H1 (cell line): ENCODE results near the gene AKR1C1. TPM values are rescaled to one million over a fixed set of nuclear protein-coding genes. Genes with fewer than 3 reads are reported as not detected.
"Not testable (repeated sequence)": the region's sequence is repeated elsewhere in the genome, so short reads cannot be mapped to it uniquely, and the experiment has no call there.

Source experiments
- CTCF ChIA-PET: fragments of 300-600 bp; sonication (Branson Sonifier 250); formaldehyde crosslinking; loops from one replicate; lab custom pipeline; 2021; ENCODE audit not compliant: partially characterized antibody; lab: Charles Lee
- POLR2A ChIA-PET: fragments of 300-600 bp; sonication (Branson Sonifier 250); formaldehyde crosslinking; loops from one replicate; lab custom pipeline; 2021; ENCODE audit warnings: inconsistent platforms; ENCODE audit not compliant: partially characterized antibody; lab: Charles Lee
- DNase-seq, 2 experiments: peaks; one replicate each; pipeline versions ENCODE4 v3.0.0 to v3.0.0-alpha.2; 2010 to 2022; ENCODE audit warnings: low spot score in 2 of 2, low read depth in 1 of 2, mixed read lengths in 1 of 2
- FAIRE-seq: peaks from 2 replicates; lab custom pipeline; 2011; peaks lifted over from hg19 to GRCh38; lab: Jason Lieb, UNC
- H2AFZ ChIP-seq: 2 replicates; pipeline ENCODE4 v1.8.1; 2012; ENCODE audit warnings: low read length, inconsistent platforms
- H2AK5ac ChIP-seq: 2 replicates; pipeline ENCODE4 v1.6.1; 2013; ENCODE audit warnings: low read depth, low read length
- H2BK120ac ChIP-seq: replicated peaks from 2 replicates; pipeline ENCODE3; 2013; ENCODE audit warnings: low read depth, low read length, inconsistent platforms
- H2BK12ac ChIP-seq: 2 replicates; pipeline ENCODE4 v1.6.1; 2013; ENCODE audit warnings: low read depth, low read length
- H2BK15ac ChIP-seq: 2 replicates; pipeline ENCODE4 v1.6.1; 2013; ENCODE audit warnings: low read length
- H2BK20ac ChIP-seq: 2 replicates; pipeline ENCODE4 v1.6.1; 2013; ENCODE audit warnings: low read length
- H2BK5ac ChIP-seq: 2 replicates; pipeline ENCODE4 v1.6.1; 2013; ENCODE audit warnings: low read depth, low read length
- H3K14ac ChIP-seq: 2 replicates; pipeline ENCODE4 v1.6.1; 2013; ENCODE audit warnings: inconsistent platforms; ENCODE audit not compliant: insufficient read length
- H3K18ac ChIP-seq: 2 replicates; pipeline ENCODE4 v1.6.1; 2013; ENCODE audit warnings: low read length; ENCODE audit errors: extremely low read depth
- H3K23ac ChIP-seq: 2 replicates; pipeline ENCODE4 v1.6.1; 2013; ENCODE audit warnings: inconsistent platforms; ENCODE audit not compliant: insufficient read length
- H3K23me2 ChIP-seq: 2 replicates; pipeline ENCODE4 v1.6.1; 2013; ENCODE audit warnings: low read depth, low read length
- H3K27ac ChIP-seq: 2 replicates; pipeline ENCODE4 v1.6.1; 2011; ENCODE audit warnings: low read depth, low read length, inconsistent platforms
- H3K27me3 ChIP-seq, 4 experiments: replicated peaks in 1 of 4; 1 replicate in 1 of 4; 2 replicates in 3 of 4; pipeline versions ENCODE4 v1.6.1 to v1.8.1; 2011 to 2013; ENCODE audit warnings: low read length in 3 of 4, mild to moderate bottlenecking in 3 of 4, inconsistent platforms in 2 of 4, mixed read lengths in 2 of 4, moderate library complexity in 1 of 4; ENCODE audit not compliant: control insufficient read depth in 3 of 4, insufficient read depth in 3 of 4; ENCODE audit errors: extremely low read depth in 1 of 4
- H3K36me3 ChIP-seq, 4 experiments: 2 replicates each; pipeline versions ENCODE4 v1.6.1 to v1.8.1; 2011 to 2013; ENCODE audit warnings: mild to moderate bottlenecking in 4 of 4, low read length in 3 of 4, moderate library complexity in 2 of 4, control low read depth in 1 of 4, inconsistent platforms in 1 of 4; ENCODE audit not compliant: insufficient read depth in 4 of 4, control insufficient read depth in 2 of 4
- H3K4ac ChIP-seq: replicated peaks from 2 replicates; pipeline ENCODE3; 2013; ENCODE audit warnings: low read length, low read depth, mixed read lengths, inconsistent platforms; ENCODE audit not compliant: insufficient read length
- H3K4me1 ChIP-seq, 4 experiments: replicated peaks in 1 of 4; 1 replicate in 1 of 4; 2 replicates in 3 of 4; pipeline versions ENCODE4 v1.6.1 to v1.8.1; 2011 to 2013; ENCODE audit warnings: low read length in 3 of 4, inconsistent platforms in 2 of 4, mixed read lengths in 1 of 4; ENCODE audit not compliant: insufficient read depth in 4 of 4, control insufficient read depth in 3 of 4
- H3K4me2 ChIP-seq, 2 experiments: 2 replicates each; pipeline versions ENCODE4 v1.6.1 to v1.8.1; 2011 to 2013; ENCODE audit warnings: low read depth in 2 of 2, low read length in 2 of 2, control low read depth in 1 of 2, inconsistent platforms in 1 of 2, mild to moderate bottlenecking in 1 of 2; ENCODE audit not compliant: insufficient read depth in 1 of 2
- H3K4me3 ChIP-seq, 4 experiments: fragments of 200-600, 300-600 bp in 1 of 4; sonication (generic), shearing (Covaris generic), sonication (Bioruptor Twin) in 1 of 4; 2 replicates each; pipeline versions ENCODE4 v1.5.1 to v1.8.1; 2011 to 2016; ENCODE audit warnings: low read length in 4 of 4, low read depth in 3 of 4, control low read depth in 2 of 4, inconsistent platforms in 2 of 4, mild to moderate bottlenecking in 2 of 4, mixed read lengths in 1 of 4, moderate library complexity in 1 of 4; ENCODE audit not compliant: insufficient read depth in 2 of 4; ENCODE audit errors: extremely low read depth in 1 of 4
- H3K56ac ChIP-seq: replicated peaks from 2 replicates; pipeline ENCODE3; 2013; ENCODE audit warnings: low read depth, mild to moderate bottlenecking, mixed read lengths, low read length, inconsistent platforms; ENCODE audit not compliant: insufficient read length
- H3K79me1 ChIP-seq: 2 replicates; pipeline ENCODE4 v1.6.1; 2013; ENCODE audit warnings: low read depth, low read length, control low read depth
- H3K79me2 ChIP-seq, 2 experiments: 2 replicates each; pipeline versions ENCODE4 v1.6.1 to v1.8.1; 2012 to 2013; ENCODE audit warnings: low read length in 2 of 2, mild to moderate bottlenecking in 2 of 2, inconsistent platforms in 1 of 2; ENCODE audit not compliant: insufficient read depth in 2 of 2, control insufficient read depth in 1 of 2
- H3K9ac ChIP-seq, 4 experiments: replicated peaks in 1 of 4; 1 replicate in 1 of 4; 2 replicates in 3 of 4; pipeline versions ENCODE4 v1.6.1 to v1.8.1; 2011 to 2013; ENCODE audit warnings: low read depth in 3 of 4, low read length in 3 of 4, control low read depth in 2 of 4, mild to moderate bottlenecking in 2 of 4, moderate library complexity in 2 of 4, inconsistent platforms in 1 of 4; ENCODE audit errors: extremely low read depth in 1 of 4
- H3K9me3 ChIP-seq, 2 experiments: 2 replicates each; pipeline versions ENCODE4 v1.6.1 to v1.8.1; 2012 to 2013; ENCODE audit warnings: mild to moderate bottlenecking in 2 of 2, moderate library complexity in 2 of 2, control low read depth in 1 of 2, inconsistent platforms in 1 of 2, low read depth in 1 of 2, low read length in 1 of 2, mixed read lengths in 1 of 2; ENCODE audit not compliant: insufficient read depth in 2 of 2
- H4K20me1 ChIP-seq, 2 experiments: replicated peaks in 1 of 2; 2 replicates each; pipeline versions ENCODE3 to v1.8.1; 2011 to 2013; ENCODE audit warnings: inconsistent platforms in 2 of 2, low read length in 2 of 2, mild to moderate bottlenecking in 1 of 2; ENCODE audit not compliant: insufficient read depth in 2 of 2, control insufficient read depth in 1 of 2
- H4K5ac ChIP-seq: 2 replicates; pipeline ENCODE4 v1.6.1; 2013; ENCODE audit warnings: low read length, low read depth, mixed read lengths, inconsistent platforms; ENCODE audit not compliant: insufficient read length
- H4K8ac ChIP-seq: 2 replicates; pipeline ENCODE4 v1.8.0; 2013; ENCODE audit warnings: mild to moderate bottlenecking, moderate library complexity, low read length, inconsistent platforms; ENCODE audit not compliant: insufficient read depth; ENCODE audit errors: extremely low read depth
- H4K91ac ChIP-seq: replicated peaks from 2 replicates; pipeline ENCODE3; 2013; ENCODE audit warnings: low read length, mixed read lengths, inconsistent platforms; ENCODE audit not compliant: insufficient read length
- WGBS, 2 experiments: shearing (Covaris generic) in 1 of 2; methylation state at CpG; one replicate each; pipeline versions ENCODE4 v1.1.6 to v1.1.7; 2013 to 2015; ENCODE audit warnings: low lambda C conversion rate in 2 of 2, mixed read lengths in 2 of 2, inconsistent platforms in 1 of 2, low coverage in 1 of 2, missing lambda C conversion rate in 1 of 2; ENCODE audit not compliant: insufficient replicate concordance in 2 of 2, insufficient coverage in 1 of 2, insufficient read length in 1 of 2; ENCODE audit errors: extremely low coverage in 1 of 2, missing lambda C conversion rate in 1 of 2; 5-methylcytosine and 5-hydroxymethylcytosine counted together
- polyA plus RNA-seq, 7 experiments: library from polyadenylated mRNA; depleted of rRNA in 3 of 7; stranded (reverse) in 5 of 7; unstranded in 2 of 7; fragments of >200 nt in 5 of 7; fragments of 200-250 nt in 2 of 7; gene quantifications; 1 replicate in 5 of 7; 2 replicates in 1 of 7; 4 replicates in 1 of 7; pipeline versions ENCODE4 v1.2.1 to v1.2.3, GENCODE V29; 2011 to 2013; ENCODE audit warnings: missing spikeins in 2 of 7, mixed read lengths in 2 of 7
- total RNA-seq: library from RNA; stranded (reverse); fragmentation: NEBNext Ultra II Directional; extraction: Animal tissue kit (Norgen Biotek cat#: 25700); gene quantifications from 2 replicates; pipeline ENCODE4 v1.2.1, GENCODE V29; 2021

AKR1C1 gene
- total and polyA plus RNA-seq, 2 of the 8 experiments (the other 6 are each of a cell fraction or from before 2014, with no cell fraction given), result 1.4 to 2.1 TPM

DNA sequence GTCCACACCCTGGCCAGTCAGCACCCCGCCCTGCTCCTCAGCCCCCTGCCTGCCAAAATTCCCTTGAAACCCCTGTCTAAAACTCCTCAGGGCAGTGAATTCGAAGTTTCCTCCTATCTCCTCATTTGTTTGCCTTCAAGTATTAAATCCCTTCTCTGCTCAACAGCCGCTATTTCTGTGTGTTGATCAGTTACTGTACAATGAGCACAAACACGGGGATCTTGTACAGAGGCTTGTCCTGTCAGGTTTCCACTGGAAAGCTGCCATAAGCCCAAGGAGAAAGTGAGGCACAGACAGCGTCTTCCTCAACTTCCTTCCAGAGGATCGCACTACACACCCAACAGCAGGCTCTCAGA lies 23.2 kb upstream of the AKR1C1 start:
- H3K9me3 ChIP-seq, H2BK12ac ChIP-seq, H2BK15ac ChIP-seq, H2BK120ac ChIP-seq, H3K4ac ChIP-seq, H3K14ac ChIP-seq, POLR2A ChIA-PET, H3K9ac ChIP-seq, DNase-seq, H3K36me3 ChIP-seq, H3K27ac ChIP-seq, H3K79me2 ChIP-seq, H3K56ac ChIP-seq, H3K4me1 ChIP-seq, H3K23me2 ChIP-seq, H4K20me1 ChIP-seq, H4K91ac ChIP-seq, H3K4me3 ChIP-seq, H2AFZ ChIP-seq, H3K79me1 ChIP-seq, FAIRE-seq, H2BK20ac ChIP-seq, H3K27me3 ChIP-seq, H2BK5ac ChIP-seq, H3K4me2 ChIP-seq, H4K8ac ChIP-seq, H2AK5ac ChIP-seq, H3K18ac ChIP-seq, H4K5ac ChIP-seq, H3K23ac ChIP-seq: not testable (repeated sequence)
- WGBS, 2 experiments, result 71% methylated on average over 6 of the region's 6 CpGs; no CpG with 5 or more reads in 1 of the 2 experiments
- CTCF ChIA-PET, result interaction anchor here (1.2 kb wide), 1 partner anchor 90 kb away, joined by 3 read pairs; no protein-coding TSS in a partner anchor

DNA sequence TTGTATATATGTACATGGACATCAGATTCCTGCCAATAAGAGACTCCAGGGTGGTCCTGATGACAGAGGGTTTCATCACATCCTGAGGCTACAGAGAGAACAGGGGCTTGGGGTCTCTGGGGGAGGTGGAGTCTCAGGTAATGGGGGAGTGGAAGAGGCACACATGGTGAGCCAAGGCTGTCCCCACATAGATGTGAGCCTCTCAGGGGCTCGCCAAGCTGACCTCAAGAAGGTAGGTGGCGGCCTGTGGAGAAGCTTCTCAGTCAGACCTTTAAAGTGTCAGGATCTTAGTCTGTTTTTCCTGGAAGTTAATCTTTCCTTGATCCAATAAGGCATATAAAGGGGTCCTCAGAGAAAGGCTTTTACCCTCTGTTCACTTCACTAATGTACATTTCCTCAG lies 22.3 kb upstream of the AKR1C1 start:
- H2AFZ ChIP-seq, H3K56ac ChIP-seq, H2BK12ac ChIP-seq, H3K4me3 ChIP-seq, H2BK15ac ChIP-seq, H4K8ac ChIP-seq, H3K36me3 ChIP-seq, POLR2A ChIA-PET, H4K5ac ChIP-seq, H2BK20ac ChIP-seq, H3K9me3 ChIP-seq, DNase-seq, H2BK120ac ChIP-seq, FAIRE-seq, H3K23ac ChIP-seq, H4K91ac ChIP-seq, H3K14ac ChIP-seq, H3K23me2 ChIP-seq, H3K27me3 ChIP-seq, H3K79me1 ChIP-seq, H3K18ac ChIP-seq, H3K9ac ChIP-seq, CTCF ChIA-PET, H3K4me2 ChIP-seq, H2AK5ac ChIP-seq, H3K27ac ChIP-seq, H4K20me1 ChIP-seq, H2BK5ac ChIP-seq, H3K79me2 ChIP-seq, H3K4ac ChIP-seq: not testable (repeated sequence)
- 100% methylated on average over 2 of the region's 2 CpGs; no CpG with 5 or more reads in 1 of the 2 experiments for WGBS, 2 experiments
- peaks cover 2 to 12% (median 7%) of the 10 kb centered on the region in 4 experiments for H3K4me1 ChIP-seq
